HG03108 (cell line): ENCODE results near the gene RBPJ.
"Not testable (repeated sequence)": the region's sequence is repeated elsewhere in the genome, so short reads cannot be mapped to it uniquely, and the experiment has no call there.

ENCODE experiments used
- ATAC-seq: cut with Tn5 transposase; IDR thresholded peaks from one replicate; pipeline ENCODE4 v1.9.1; 2021; ENCODE audit warnings: moderate library complexity; ENCODE audit not compliant: unreplicated experiment

Gene RBPJ

GRCh38 chr4:26331380-26331950, 10.7 kb downstream of the RBPJ start:
- no peak for ATAC-seq

- ATAC-seq: no peak
These were observed 13.6 kb downstream of the RBPJ start for GRCh38 chr4:26334366-26334765.

- ATAC-seq: no peak
These were observed 16.8 kb downstream of the RBPJ start for GRCh38 chr4:26337612-26338011.

- no peak for ATAC-seq
These were observed 21.7 kb downstream of the RBPJ start for GRCh38 chr4:26342328-26343037.

GRCh38 chr4:26343038-26343398, 22.2 kb downstream of the RBPJ start:
- ATAC-seq: no peak

GRCh38 chr4:26344901-26345564, 24.2 kb downstream of the RBPJ start:
- ATAC-seq: no peak

GRCh38 chr4:26345565-26345938, 24.7 kb downstream of the RBPJ start:
- ATAC-seq: no peak

- no peak for ATAC-seq
These were observed 25.4 kb downstream of the RBPJ start for GRCh38 chr4:26346203-26346620.

GRCh38 chr4:26349496-26349895, 28.7 kb downstream of the RBPJ start:
- ATAC-seq: no peak

- ATAC-seq: no peak
These were observed 30.9 kb downstream of the RBPJ start for GRCh38 chr4:26351685-26352084.

GRCh38 chr4:26354491-26354890, 33.7 kb downstream of the RBPJ start:
- ATAC-seq: no peak

GRCh38 chr4:26355392-26356052, 34.7 kb downstream of the RBPJ start:
- ATAC-seq: no peak

- no peak for ATAC-seq
These were observed 35.3 kb downstream of the RBPJ start for GRCh38 chr4:26356081-26356501.

- not testable (repeated sequence) for ATAC-seq
These were observed 38.7 kb downstream of the RBPJ start for GRCh38 chr4:26359521-26359920.

- no peak for ATAC-seq
These were observed 39.5 kb downstream of the RBPJ start for GRCh38 chr4:26360273-26360672.

- no peak for ATAC-seq
These were observed 40.0 kb downstream of the RBPJ start for GRCh38 chr4:26360864-26361263.

GRCh38 chr4:26361297-26361696, 40.5 kb downstream of the RBPJ start:
- no peak for ATAC-seq

- ATAC-seq: no peak
These were observed 42.1 kb downstream of the RBPJ start for GRCh38 chr4:26362745-26363439.

GRCh38 chr4:26365537-26366150, 44.8 kb downstream of the RBPJ start:
- ATAC-seq: no peak

- ATAC-seq: no peak
These were observed 47.0 kb downstream of the RBPJ start for GRCh38 chr4:26367811-26368210.

- ATAC-seq: no peak
These were observed 47.9 kb downstream of the RBPJ start for GRCh38 chr4:26368685-26369084.
